ENCODE results near the gene RAB11B. TPM values are rescaled to one million over a fixed set of nuclear protein-coding genes. Genes with fewer than 3 reads are reported as not detected.

Gene RAB11B
- total and polyA plus RNA-seq, 9 of the 15 experiments (the other 6 are each of a cell fraction or from before 2014, with no cell fraction given) = 0.74 to 71.0 (median 13.8) TPM

DNA sequence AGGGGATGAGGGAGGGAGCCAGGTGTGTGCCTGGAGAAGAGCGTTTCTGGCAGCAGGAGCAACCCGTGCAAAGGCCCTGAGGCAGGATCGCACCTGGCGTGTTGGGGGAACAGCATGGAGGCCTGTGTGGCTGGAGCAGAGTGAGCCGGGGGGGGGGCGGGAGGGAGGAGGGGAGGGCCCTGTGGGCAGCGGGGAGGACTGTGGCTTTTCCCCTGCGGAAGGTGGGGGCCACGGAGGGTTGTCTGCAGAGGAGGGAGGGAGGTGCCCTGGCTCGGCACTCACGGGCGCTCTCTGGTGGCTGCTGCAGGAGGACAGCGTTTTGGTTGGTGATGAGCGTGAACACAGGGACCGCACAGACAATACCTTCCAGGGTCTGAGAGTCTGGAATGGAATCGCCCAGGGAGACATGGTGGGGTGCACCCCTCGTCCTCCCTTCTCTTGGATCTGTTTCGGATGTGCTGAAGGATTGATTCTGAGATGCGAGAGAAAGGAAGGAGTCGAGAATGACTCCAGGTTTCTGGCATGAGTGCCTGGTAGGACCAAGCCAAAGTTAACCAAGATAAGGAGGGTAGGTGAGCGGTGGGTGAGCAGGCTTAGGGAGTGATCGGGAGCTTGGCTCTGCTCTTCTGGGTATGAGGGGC, 6.5 kb downstream of the RAB11B start (continued):
- TF ChIP-seq, protein P1, sequence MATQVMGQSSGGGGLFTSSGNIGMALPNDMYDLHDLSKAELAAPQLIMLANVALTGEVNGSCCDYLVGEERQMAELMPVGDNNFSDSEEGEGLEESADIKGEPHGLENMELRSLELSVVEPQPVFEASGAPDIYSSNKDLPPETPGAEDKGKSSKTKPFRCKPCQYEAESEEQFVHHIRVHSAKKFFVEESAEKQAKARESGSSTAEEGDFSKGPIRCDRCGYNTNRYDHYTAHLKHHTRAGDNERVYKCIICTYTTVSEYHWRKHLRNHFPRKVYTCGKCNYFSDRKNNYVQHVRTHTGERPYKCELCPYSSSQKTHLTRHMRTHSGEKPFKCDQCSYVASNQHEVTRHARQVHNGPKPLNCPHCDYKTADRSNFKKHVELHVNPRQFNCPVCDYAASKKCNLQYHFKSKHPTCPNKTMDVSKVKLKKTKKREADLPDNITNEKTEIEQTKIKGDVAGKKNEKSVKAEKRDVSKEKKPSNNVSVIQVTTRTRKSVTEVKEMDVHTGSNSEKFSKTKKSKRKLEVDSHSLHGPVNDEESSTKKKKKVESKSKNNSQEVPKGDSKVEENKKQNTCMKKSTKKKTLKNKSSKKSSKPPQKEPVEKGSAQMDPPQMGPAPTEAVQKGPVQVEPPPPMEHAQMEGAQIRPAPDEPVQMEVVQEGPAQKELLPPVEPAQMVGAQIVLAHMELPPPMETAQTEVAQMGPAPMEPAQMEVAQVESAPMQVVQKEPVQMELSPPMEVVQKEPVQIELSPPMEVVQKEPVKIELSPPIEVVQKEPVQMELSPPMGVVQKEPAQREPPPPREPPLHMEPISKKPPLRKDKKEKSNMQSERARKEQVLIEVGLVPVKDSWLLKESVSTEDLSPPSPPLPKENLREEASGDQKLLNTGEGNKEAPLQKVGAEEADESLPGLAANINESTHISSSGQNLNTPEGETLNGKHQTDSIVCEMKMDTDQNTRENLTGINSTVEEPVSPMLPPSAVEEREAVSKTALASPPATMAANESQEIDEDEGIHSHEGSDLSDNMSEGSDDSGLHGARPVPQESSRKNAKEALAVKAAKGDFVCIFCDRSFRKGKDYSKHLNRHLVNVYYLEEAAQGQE (IDR thresholded peaks at IDR 0.05; ENCODE audit: borderline replicate concordance) = peak; percentile 84
- TF ChIP-seq, protein P1 (CRISPR knock-in tag; IDR thresholded peaks at IDR 0.05; ENCODE audit: low read depth) = no peak
- TF ChIP-seq SLC30A9 (CRISPR knock-in tag; IDR thresholded peaks at IDR 0.05) = no peak
- TF ChIP-seq, protein P2, sequence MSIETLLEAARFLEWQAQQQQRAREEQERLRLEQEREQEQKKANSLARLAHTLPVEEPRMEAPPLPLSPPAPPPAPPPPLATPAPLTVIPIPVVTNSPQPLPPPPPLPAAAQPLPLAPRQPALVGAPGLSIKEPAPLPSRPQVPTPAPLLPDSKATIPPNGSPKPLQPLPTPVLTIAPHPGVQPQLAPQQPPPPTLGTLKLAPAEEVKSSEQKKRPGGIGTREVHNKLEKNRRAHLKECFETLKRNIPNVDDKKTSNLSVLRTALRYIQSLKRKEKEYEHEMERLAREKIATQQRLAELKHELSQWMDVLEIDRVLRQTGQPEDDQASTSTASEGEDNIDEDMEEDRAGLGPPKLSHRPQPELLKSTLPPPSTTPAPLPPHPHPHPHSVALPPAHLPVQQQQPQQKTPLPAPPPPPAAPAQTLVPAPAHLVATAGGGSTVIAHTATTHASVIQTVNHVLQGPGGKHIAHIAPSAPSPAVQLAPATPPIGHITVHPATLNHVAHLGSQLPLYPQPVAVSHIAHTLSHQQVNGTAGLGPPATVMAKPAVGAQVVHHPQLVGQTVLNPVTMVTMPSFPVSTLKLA (conservative IDR thresholded peaks at IDR 0.05) = no peak
- TF ChIP-seq, protein P3, sequence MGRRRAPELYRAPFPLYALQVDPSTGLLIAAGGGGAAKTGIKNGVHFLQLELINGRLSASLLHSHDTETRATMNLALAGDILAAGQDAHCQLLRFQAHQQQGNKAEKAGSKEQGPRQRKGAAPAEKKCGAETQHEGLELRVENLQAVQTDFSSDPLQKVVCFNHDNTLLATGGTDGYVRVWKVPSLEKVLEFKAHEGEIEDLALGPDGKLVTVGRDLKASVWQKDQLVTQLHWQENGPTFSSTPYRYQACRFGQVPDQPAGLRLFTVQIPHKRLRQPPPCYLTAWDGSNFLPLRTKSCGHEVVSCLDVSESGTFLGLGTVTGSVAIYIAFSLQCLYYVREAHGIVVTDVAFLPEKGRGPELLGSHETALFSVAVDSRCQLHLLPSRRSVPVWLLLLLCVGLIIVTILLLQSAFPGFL (CRISPR knock-in tag; IDR thresholded peaks at IDR 0.05) = no peak
- TF ChIP-seq SUPT5H (IDR thresholded peaks at IDR 0.05) = no peak
- TF ChIP-seq, protein P4, sequence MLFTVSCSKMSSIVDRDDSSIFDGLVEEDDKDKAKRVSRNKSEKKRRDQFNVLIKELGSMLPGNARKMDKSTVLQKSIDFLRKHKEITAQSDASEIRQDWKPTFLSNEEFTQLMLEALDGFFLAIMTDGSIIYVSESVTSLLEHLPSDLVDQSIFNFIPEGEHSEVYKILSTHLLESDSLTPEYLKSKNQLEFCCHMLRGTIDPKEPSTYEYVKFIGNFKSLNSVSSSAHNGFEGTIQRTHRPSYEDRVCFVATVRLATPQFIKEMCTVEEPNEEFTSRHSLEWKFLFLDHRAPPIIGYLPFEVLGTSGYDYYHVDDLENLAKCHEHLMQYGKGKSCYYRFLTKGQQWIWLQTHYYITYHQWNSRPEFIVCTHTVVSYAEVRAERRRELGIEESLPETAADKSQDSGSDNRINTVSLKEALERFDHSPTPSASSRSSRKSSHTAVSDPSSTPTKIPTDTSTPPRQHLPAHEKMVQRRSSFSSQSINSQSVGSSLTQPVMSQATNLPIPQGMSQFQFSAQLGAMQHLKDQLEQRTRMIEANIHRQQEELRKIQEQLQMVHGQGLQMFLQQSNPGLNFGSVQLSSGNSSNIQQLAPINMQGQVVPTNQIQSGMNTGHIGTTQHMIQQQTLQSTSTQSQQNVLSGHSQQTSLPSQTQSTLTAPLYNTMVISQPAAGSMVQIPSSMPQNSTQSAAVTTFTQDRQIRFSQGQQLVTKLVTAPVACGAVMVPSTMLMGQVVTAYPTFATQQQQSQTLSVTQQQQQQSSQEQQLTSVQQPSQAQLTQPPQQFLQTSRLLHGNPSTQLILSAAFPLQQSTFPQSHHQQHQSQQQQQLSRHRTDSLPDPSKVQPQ (CRISPR knock-in tag; IDR thresholded peaks at IDR 0.05; ENCODE audit: borderline replicate concordance) = no peak
- no peak for TF ChIP-seq FOS (IDR thresholded peaks at IDR 0.05; ENCODE audit: extremely low read depth, insufficient read length)
- no peak for TF ChIP-seq MCM7 (IDR thresholded peaks at IDR 0.05)
- TF ChIP-seq NFE2L1 (tag; IDR thresholded peaks at IDR 0.05; ENCODE audit: borderline replicate concordance, low read depth) = no peak
- TF ChIP-seq ZNF311 (CRISPR knock-in tag; IDR thresholded peaks at IDR 0.05) = no peak
- no peak for TF ChIP-seq TARDBP (IDR thresholded peaks at IDR 0.05)
- no peak for TF ChIP-seq SRSF9 (IDR thresholded peaks at IDR 0.05; ENCODE audit: borderline replicate concordance, low read depth, low read length)
- no peak for TF ChIP-seq ETS2 (tag; IDR thresholded peaks at IDR 0.05; ENCODE audit: borderline replicate concordance, poor library complexity, severe bottlenecking)
- TF ChIP-seq ZNF263 (CRISPR knock-in tag; IDR thresholded peaks at IDR 0.05; ENCODE audit: borderline replicate concordance) = peak; percentile 92

Data from K562 (cell line).